Right forelimb (tissue), 1 donor: ENCODE data around the gene GAS7.
"Not testable (repeated sequence)": the region's sequence is repeated elsewhere in the genome, so short reads cannot be mapped to it uniquely, and the experiment has no call there.

Experiments used
- DNase-seq: peaks from one replicate; pipeline ENCODE4 v3.0.0-alpha.2; 2018

The GAS7 gene

GRCh38 chr17:10045871-10046658 lies 152.3 kb downstream of the GAS7 start:
- no peak for DNase-seq

DNA sequence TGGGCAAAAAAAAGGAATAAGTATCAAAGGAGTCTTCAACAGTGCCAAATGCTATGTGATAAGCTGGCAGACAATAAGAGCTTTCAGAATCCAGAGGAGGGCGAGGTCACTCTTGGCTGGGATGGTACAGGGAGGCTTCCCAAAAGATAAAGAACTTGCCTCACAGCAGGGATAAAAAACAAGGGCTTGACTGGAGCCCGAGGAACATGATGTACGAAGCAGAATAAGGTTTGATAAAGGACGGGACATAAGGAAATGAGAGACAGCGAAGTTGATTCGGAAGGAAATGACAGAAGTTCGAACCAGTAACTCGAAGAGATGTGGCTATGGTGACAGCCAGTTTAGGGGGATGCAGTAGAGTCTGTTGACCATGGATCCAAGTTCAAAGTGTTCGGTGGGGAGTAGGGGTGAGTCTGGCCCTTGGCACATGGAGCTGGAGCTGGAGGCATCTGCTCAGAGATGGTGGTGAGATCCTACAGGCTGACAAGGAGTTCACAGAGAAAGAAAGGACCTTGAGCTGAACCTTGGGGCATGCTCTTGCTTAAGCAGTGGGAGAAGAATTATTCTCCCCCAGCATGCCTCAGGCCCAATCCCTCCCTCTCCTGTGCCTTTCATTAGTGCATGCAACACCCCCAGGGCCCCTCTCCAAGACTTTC lies 155.7 kb downstream of the GAS7 start:
- DNase-seq = no peak

- no peak for DNase-seq
Measured at GRCh38 chr17:10041916-10042588, 156.4 kb downstream of the GAS7 start.

GRCh38 chr17:10041287-10041612 lies 157.2 kb downstream of the GAS7 start:
- DNase-seq = no peak

DNA sequence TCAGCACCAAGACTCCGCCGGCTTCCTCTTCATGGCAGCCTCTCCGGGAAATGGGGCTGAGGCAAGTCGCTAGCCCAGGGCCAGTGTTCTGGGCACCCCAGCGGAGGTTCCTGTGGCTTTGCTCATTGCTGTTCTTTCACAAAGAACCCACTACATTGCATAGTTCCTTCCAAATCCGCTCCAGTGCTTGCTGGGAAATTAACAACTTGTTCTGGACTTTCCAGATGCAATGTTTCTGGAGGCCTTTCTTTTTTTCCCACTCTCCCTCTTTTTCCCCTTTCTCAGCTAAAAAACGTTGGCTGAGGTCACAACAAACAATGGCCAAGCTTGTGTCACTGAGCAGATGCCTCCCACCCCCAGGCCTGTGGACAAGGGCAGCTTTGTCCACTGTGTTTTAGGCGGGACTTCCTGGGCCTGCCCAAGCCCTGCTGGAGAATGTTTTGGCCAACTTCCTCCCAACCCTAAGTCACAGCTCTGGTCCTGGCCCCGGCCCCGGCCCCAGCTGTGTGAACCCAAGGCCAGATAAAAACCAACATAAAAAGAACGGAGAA lies 161.8 kb downstream of the GAS7 start:
- DNase-seq = no peak

DNA sequence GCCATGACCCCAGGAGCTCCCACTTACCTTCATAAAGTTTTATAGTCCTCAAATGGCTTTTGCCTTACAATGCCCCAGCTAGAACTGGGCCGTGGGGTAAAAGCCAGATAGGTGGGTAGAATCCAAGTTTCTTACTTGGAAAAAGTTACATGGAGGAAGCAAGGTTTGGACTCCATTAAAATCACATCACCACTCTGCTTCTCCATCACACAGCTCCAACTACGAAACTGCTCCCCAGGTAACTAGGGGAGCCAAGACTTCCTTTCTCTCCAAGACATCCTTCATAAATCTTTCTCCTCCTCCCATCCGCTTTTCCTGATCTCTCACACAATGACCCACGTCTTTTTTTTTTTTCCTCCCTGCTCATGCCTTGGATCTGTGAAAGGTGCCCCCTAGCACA lies 162.5 kb downstream of the GAS7 start:
- no peak for DNase-seq

DNA sequence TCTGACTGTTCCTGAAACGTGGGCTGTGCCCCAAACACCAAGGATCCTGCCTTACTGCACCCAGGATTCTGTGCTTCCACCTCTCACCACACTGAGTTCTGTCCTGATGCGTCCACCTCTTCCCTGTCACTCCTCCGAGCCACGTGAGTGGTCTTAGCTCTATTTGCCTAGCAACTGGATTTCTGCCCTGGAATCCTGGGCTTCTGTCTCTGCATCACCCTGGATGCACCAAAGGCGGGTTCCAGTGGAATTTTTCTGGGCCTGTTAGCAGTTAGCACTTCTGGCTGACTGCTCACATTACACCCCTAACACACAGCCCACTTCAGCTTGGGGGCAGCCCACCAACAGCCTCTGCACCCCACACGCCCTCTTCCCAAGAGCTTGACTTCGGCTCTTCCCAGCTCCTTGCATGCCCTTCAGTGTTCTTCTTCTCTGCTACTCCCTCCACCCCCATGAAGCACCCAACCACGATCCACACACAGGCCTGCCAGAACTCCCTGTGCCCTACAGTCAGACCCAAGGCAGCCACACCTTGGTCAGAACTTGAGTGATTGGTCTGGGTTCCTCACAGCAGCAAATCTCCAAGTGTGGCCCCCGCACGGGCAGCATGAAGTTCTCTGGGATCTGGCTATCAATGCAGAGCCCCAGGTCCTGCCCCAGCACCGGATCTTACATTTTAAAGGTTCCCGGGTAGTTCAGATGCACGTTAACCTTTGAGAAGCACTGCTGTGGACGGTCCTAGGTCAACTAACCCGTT lies 163.5 kb downstream of the GAS7 start:
- no peak for DNase-seq

- DNase-seq = no peak
Measured at GRCh38 chr17:10033959-10034358, 164.4 kb downstream of the GAS7 start.

DNA sequence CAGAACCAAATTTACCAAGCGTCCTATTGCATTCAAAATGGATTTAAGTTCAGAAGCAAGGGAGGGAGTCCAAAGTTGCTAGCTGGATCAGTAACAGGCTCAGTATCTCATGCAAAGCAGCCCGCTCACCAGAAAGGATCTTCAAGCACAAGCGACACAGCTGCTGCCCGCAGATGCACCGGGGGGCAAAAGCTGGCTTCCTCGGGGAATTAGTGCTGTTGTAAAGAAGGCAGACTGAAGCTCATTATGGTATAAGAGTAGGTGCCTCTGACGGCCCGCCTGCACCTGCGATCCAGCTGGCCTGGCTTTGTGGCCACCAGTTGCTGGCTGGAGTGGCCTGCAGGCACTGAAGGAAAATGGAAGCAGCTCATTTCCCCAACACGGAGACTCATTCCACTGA lies 165.0 kb downstream of the GAS7 start:
- no peak for DNase-seq

GRCh38 chr17:10032118-10032852 lies 166.1 kb downstream of the GAS7 start:
- no peak for DNase-seq

DNA sequence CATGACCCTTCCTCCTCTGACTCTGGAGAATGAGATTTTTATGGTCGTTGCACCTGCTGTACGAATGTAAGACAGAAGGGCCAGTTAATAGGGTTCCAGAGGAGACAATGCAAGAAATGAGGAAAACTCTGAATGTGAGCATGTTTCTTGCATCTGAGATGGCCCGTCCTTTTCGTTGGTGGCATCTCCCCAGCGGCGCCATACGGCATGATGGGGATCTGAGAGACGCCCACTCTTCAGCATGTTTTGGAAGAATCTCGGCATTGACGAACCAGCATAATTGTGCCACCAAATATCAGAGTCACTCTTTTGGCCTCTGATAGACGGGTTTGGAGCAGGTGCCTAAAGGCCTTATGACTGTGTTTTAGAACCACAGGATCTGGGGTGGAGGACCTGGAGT lies 166.8 kb downstream of the GAS7 start:
- DNase-seq = no peak

- no peak for DNase-seq
Measured at GRCh38 chr17:10031127-10031526, 167.3 kb downstream of the GAS7 start.

GRCh38 chr17:10029129-10029528 lies 169.3 kb downstream of the GAS7 start:
- DNase-seq = no peak

DNA sequence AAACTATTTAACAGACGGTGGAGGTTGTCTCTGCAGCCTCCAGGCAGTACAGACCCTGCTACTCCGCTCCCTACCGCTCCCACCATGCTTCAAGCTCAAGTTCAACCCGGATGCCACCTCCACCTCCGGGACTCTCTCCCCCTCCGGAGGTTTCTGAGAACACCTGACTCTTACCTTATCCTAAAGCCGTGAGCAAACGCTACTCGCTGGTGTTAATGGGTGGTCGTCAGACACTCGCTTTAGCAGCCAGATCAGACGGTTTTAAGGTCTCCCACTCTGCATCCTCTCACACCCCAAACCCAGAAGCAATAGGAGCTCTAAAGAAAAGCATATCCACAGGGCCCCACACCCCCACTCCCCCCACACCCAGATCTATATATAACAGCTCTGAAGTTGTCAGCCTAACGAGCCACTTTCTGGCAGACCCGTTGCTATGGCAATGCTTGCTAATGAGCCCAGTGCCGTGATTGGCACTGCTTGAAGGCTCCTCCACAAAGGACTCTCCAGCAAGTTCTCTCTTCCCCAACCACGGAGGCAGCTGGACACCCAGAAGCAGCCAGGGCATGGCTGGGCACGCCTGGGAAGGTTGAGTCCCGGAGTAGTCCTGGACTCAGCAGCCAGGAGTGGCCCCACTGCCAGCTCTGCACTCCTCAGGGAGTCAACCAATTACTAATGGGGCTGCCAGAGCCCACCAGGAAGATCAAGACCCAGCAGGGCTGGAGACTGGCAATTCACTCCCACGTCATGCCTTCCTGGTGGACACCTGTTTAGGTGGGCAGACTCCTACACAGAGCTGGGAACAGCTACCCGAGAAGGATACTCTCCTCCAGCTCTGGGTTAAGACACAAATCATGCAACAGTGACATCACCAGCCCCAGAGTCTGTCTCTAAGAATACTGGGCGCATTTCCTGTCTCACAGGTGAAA lies 172.2 kb downstream of the GAS7 start:
- DNase-seq = no peak

DNA sequence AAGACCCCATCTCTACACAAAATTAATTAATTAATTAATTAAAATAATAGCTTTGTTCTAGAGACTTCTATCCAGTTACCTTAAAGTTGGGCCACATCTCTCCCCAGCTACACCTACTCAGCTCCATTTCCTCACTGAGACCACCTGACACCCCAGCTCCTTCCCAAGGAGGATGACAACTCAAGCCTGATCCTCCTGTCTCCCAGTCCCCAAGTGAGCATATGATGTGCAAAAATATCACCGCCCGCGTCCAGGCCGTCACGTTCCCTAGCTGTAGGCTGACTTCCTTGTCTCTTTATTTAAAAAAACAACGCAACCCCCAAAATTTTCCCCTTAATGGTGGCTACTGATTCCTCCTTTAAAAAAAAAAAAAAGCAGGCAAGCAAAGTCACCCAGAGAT lies 173.2 kb downstream of the GAS7 start:
- DNase-seq = no peak

DNA sequence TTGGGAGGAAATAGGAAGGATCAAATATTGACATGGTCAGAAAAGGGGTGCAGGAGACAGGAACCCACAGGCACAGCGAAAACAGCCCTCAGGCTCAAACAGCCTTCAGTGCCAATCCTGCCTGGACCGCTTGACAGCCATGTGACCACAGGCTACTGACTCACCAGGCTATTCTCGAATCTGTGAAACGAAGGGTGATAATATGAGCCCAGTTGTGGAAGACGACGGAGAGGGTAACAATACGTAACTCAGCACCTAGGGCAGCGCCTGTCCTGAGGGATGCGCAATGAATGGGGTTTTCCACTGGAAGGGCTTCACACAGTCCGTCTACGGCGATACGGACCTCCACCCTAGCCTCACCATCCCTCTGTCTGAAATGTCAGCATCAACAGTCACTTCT lies 176.0 kb downstream of the GAS7 start:
- no peak for DNase-seq

DNA sequence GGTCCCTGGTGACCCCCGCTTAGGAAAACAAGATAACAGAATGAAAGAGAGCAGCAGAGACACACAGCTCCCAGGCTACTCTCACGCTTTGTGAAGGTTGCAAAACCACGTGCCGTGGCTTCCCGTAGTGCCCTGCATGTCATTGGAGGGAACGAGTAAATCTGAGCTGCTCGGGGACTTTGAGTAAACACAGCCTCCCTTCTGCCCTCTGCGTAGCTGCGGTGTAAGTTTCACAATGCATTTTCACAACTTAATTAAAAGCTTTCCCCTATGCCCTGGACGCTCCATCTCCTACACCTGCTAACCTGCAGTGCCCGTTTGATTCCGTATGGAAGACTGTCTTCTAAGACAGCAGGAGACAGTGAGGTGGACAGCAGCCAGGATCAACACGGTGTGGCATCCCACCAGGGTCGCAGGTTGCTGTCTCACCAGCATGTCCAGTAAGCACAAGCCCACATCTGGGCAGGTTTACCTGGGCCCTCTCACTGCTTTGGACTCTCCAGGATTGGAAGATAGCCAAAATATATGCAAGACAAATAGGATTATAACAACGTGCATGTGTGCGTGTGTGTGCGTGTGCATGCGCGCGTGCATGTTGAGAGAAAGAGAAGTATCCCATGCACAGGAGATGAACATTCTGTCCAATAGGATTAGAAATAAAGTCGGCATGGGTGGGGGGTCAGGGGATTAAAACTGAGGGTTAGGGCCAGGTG lies 177.0 kb downstream of the GAS7 start:
- DNase-seq = no peak

- DNase-seq = no peak
Measured at GRCh38 chr17:10019941-10020451, 178.4 kb downstream of the GAS7 start.

DNA sequence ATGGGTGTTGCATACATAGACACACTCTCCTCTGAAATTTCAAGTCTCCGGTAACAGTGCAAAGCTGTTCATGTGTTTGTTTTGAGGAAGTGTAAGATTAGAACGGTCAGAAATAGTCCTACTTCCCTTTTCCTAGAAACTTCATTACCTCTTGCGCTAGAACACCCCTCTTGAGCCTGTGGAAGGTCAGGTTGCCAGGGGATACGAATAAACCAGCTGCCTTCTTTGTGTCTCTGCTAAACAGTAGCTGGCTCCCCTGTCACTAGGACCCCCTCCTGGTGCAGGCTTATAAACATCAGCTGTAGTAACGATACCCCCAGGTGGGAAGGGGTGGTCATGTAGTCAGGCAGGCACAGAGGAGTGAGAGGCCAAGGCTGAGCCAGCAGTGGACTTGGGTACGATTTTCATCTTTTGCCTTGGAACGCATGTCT lies 179.9 kb downstream of the GAS7 start:
- no peak for DNase-seq

GRCh38 chr17:10016958-10017570 lies 181.3 kb downstream of the GAS7 start:
- DNase-seq = not testable (repeated sequence)
